Suprapubic skin (tissue), 4 donors: Measurements from ENCODE around the gene TMEM207. TPM values are rescaled to one million over a fixed set of nuclear protein-coding genes. Genes with fewer than 3 reads are reported as not detected.

ENCODE experiments used
- DNase-seq, 2 donors: peaks; one replicate each; pipeline ENCODE4 v3.0.0-alpha.2; 2019; ENCODE audit warnings: low spot score in 2 of 2
- H3K27ac ChIP-seq: fragments of 200-600 bp; sonication (generic); one replicate; pipeline ENCODE4 v1.5.1; 2019
- H3K27me3 ChIP-seq: fragments of 200-600 bp; sonication (generic); one replicate; pipeline ENCODE4 v1.5.1; 2019
- H3K36me3 ChIP-seq: fragments of 200-600 bp; sonication (generic); one replicate; pipeline ENCODE4 v1.5.1; 2019
- H3K4me1 ChIP-seq: fragments of 200-600 bp; sonication (generic); one replicate; pipeline ENCODE4 v1.5.1; 2019
- H3K4me3 ChIP-seq: fragments of 200-600 bp; sonication (generic); one replicate; pipeline ENCODE4 v1.5.1; 2019; ENCODE audit warnings: mild to moderate bottlenecking
- H3K9me3 ChIP-seq: fragments of 200-600 bp; sonication (generic); one replicate; pipeline ENCODE4 v1.5.1; 2019
- CTCF ChIP-seq, 2 donors: fragments of 200-600 bp in 1 of 2; fragments of 450-650 bp in 1 of 2; sonication (generic) in 1 of 2; IDR thresholded peaks; one replicate each; pipeline ENCODE4 v1.5.1; 2016 to 2019; ENCODE audit warnings: antibody characterized with exemption in 2 of 2, mild to moderate bottlenecking in 1 of 2, moderate library complexity in 1 of 2
- EP300 ChIP-seq: sonication (generic); formaldehyde crosslinking; IDR thresholded peaks from one replicate; pipeline ENCODE4 v1.6.1; 2017; ENCODE audit warnings: antibody characterized with exemption
- POLR2A ChIP-seq, 2 donors: fragments of 450-650 bp; IDR thresholded peaks; one replicate each; pipeline ENCODE4 v1.6.1; 2017; ENCODE audit warnings: antibody characterized with exemption in 2 of 2, mild to moderate bottlenecking in 2 of 2, moderate library complexity in 2 of 2
- POLR2AphosphoS5 ChIP-seq, 3 donors: sonication (generic); formaldehyde crosslinking; IDR thresholded peaks; one replicate each; pipeline ENCODE4 v1.6.1; 2017; ENCODE audit warnings: antibody characterized with exemption in 3 of 3
- WGBS: methylation state at CpG from one replicate; pipeline ENCODE4 v1.1.5; 2018; 5-methylcytosine and 5-hydroxymethylcytosine counted together
- total RNA-seq, 4 donors: library from RNA; depleted of rRNA; stranded (reverse); fragments of >200 nt; gene quantifications; one replicate each; pipeline ENCODE4 v1.1.0, GENCODE V29; 2016

The TMEM207 gene
- total RNA-seq, 4 donors from 2014 or later, result not detected

GRCh38 chr3:190397889-190398288, 51.8 kb downstream of the TMEM207 start:
- H3K27ac ChIP-seq, result no peak overlapping the region
- no peaks in the 10 kb centered on the region for H3K36me3 ChIP-seq
- H3K4me1 ChIP-seq, result no peaks in the 10 kb centered on the region
- TF ChIP-seq CTCF (IDR thresholded peaks at IDR 0.05) (no peak), EP300 (no peak), POLR2A (IDR thresholded peaks at IDR 0.05) (no peak), POLR2AphosphoS5 (IDR thresholded peaks at IDR 0.05) (no peak)
- 77% methylated on average over 4 of the region's 4 CpGs for WGBS
- no peaks in the 10 kb centered on the region for H3K27me3 ChIP-seq
- no peak for DNase-seq
- H3K4me3 ChIP-seq, result no peak overlapping the region
- H3K9me3 ChIP-seq, result no peaks in the 10 kb centered on the region

- no peaks in the 10 kb centered on the region for H3K9me3 ChIP-seq
- no peaks in the 10 kb centered on the region for H3K36me3 ChIP-seq
- H3K4me3 ChIP-seq, result no peak overlapping the region
- TF ChIP-seq CTCF (IDR thresholded peaks at IDR 0.05) (no peak), POLR2A (IDR thresholded peaks at IDR 0.05) (no peak), EP300 (no peak)
- no peak for DNase-seq
- H3K27me3 ChIP-seq, result no peaks in the 10 kb centered on the region
- H3K27ac ChIP-seq, result no peak overlapping the region
- no peaks in the 10 kb centered on the region for H3K4me1 ChIP-seq
These were observed 53.7 kb downstream of the TMEM207 start for GRCh38 chr3:190396001-190396400.

- H3K27ac ChIP-seq, result no peak overlapping the region
- TF ChIP-seq CTCF (IDR thresholded peaks at IDR 0.05) (no peak), POLR2A (IDR thresholded peaks at IDR 0.05) (no peak), POLR2AphosphoS5 (IDR thresholded peaks at IDR 0.05) (no peak), EP300 (no peak)
- 59% methylated on average over 3 of the region's 3 CpGs for WGBS
These were observed 61.0 kb downstream of the TMEM207 start for GRCh38 chr3:190388703-190389102.

GRCh38 chr3:190387578-190388213, 62.0 kb downstream of the TMEM207 start, which contains the start of gene CLDN16:
TSS of gene CLDN16 (plus strand) at chr3:190388163. CDS start at chr3:190388330, 167 bp downstream.
- peaks cover 16% of the 10 kb centered on the region for H3K4me1 ChIP-seq
- no peaks in the 10 kb centered on the region for H3K36me3 ChIP-seq
- TF ChIP-seq CTCF (IDR thresholded peaks at IDR 0.05), result no peak
- no peak for TF ChIP-seq EP300
- TF ChIP-seq POLR2AphosphoS5 (IDR thresholded peaks at IDR 0.05), result no peak
- no peak for TF ChIP-seq POLR2A (IDR thresholded peaks at IDR 0.05)
- H3K27me3 ChIP-seq, result no peaks in the 10 kb centered on the region
- no peaks in the 10 kb centered on the region for H3K9me3 ChIP-seq
- H3K4me3 ChIP-seq, result no peak within 1 kb of the TSS
- DNase-seq, result no peak
- H3K27ac ChIP-seq, result no peak within 1 kb of the TSS
- 83% methylated on average over 12 of the region's 12 CpGs for WGBS

More at GRCh38 chr3:190388703-190389102, 61.0 kb downstream of the TMEM207 start:
- H3K4me1 ChIP-seq, result peaks cover 14% of the 10 kb centered on the region
- no peaks in the 10 kb centered on the region for H3K36me3 ChIP-seq
- no peak overlapping the region for H3K4me3 ChIP-seq
- no peak for DNase-seq
- H3K9me3 ChIP-seq, result no peaks in the 10 kb centered on the region
- no peaks in the 10 kb centered on the region for H3K27me3 ChIP-seq

GRCh38 chr3:190385731-190386688, 63.7 kb downstream of the TMEM207 start:
- WGBS, result 57% methylated on average over 8 of the region's 8 CpGs
- no peak for TF ChIP-seq POLR2AphosphoS5 (IDR thresholded peaks at IDR 0.05)
- TF ChIP-seq EP300, result no peak
- TF ChIP-seq CTCF (IDR thresholded peaks at IDR 0.05), result no peak
- no peak for TF ChIP-seq POLR2A (IDR thresholded peaks at IDR 0.05)
- H3K27me3 ChIP-seq, result no peaks in the 10 kb centered on the region
- no peak overlapping the region for H3K27ac ChIP-seq
- peaks cover 19% of the 10 kb centered on the region for H3K4me1 ChIP-seq
- H3K36me3 ChIP-seq, result no peaks in the 10 kb centered on the region
- DNase-seq, result no peak
- H3K9me3 ChIP-seq, result no peaks in the 10 kb centered on the region
- no peak overlapping the region for H3K4me3 ChIP-seq
